Midbrain (tissue), 1 donor: ENCODE measurements around the gene CHD2.
"Not testable (repeated sequence)": the region's sequence is repeated elsewhere in the genome, so short reads cannot be mapped to it uniquely, and the experiment has no call there.

Experiments
- DNase-seq: peaks from one replicate; lab custom pipeline; 2025; lab: John Stamatoyannopoulos, UW

CHD2 gene

DNA sequence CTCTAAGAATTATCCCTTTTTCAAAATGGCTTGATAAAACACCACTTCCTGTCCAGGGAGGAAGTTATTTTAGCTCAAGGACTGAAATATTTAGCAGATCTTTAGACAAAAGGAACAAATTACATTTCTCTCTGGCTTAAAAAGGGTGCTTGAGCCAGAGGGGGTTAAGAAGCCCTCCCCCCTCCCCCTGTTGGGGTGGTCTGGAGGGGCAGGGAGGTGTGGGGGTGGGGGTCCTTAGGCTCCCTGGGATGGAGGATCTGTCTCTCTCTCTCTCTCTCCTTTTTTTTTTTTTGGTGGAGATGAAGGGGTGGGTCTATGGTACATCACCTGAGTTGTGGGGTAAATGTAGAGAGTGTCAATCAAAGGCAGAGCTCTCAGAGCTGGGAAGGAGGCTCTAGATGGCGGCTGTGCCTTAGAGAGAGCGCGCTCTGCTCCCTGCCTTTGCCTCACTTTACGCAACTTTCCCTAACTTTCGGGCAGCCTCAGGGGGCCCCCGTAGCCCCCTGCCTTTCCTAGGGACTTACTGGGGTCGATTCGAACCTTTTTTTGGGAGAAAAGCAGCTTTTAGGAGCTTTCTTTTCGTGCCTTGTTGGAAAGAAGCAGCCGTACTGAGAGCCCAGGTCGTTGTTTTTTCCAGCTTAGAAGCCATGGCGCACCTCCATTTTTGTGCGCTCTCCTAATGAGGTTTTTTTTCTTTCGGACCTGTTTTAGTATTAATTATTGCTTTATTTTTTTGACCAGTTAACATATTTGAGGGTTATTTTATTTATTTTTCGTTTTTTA is at the start of gene CHD2:
Gene CHD2, plus strand, starts transcription at position 377 of the 783 bp plus-strand sequence. CDS start 914 bp downstream, outside the sequence.
- peak; percentile 64 for DNase-seq

DNA sequence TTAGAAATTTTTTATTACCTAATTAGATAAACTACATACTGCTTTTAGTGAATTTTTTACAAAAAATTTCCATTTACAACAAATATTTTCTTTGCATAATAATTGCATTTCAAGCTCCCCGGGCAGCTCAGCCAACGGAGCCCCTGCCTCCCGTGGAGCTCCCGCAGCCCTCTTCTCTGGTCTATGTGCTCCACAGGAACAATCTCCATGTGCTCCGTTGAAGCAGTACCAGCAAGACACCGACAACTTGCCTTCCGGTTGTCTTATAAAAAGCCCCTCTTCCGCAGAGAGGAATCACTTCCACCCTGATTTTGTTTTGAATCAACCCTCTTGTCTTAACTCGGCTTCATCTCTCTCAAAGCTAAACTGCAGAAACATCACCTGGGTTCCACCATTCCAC is 46.9 kb upstream of the CHD2 start:
- DNase-seq = no peak

DNA sequence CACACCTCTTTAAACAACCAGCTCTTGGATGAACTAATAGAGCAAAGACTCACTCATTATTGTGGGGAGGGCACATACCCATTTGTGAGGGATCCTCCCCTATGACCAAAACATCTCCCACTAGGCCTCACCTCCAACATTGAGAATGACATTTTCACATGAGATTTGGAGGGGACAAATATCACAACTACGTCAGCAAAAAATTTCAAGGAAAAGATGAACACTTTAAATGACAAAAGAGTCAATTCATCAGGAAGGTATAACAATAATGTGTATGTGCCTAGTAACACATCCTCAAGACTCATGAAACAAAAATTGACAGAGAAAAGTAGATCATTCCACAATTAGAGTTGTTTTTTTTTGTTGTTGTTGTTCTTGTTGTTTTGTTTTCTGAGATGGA is 38.4 kb upstream of the CHD2 start:
- DNase-seq = no peak

DNA sequence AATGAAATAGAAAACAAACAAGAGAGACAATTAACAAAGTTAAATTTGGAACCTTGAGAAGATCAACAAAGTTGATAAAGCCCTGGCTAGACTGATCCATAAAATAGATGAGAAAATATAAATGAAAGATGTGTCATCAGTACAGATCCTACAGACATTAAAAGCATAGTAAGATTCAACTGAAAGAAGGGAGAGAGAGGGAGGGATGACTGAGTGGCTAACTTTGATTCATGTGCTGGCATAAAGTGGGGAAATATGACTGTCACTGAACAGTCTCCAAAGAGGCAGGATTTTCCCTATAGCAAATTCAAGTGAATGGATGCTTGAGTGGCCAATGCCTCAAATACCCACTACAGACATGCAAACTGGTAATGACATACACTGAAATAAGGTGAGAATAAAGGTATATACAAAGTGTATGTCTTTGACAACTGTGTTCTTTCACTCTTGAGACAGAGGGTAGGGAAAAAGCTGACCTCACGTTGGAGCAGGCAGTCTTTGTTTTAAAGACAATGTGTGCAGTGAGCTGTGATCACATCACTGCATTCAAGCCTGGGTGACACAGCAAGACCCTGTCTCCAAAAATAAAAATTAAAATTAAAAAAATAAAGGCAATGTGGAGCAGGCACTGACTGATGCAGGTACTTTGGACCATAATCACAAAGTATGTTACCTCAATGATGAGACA is 35.9 kb upstream of the CHD2 start:
- DNase-seq = no peak

DNA sequence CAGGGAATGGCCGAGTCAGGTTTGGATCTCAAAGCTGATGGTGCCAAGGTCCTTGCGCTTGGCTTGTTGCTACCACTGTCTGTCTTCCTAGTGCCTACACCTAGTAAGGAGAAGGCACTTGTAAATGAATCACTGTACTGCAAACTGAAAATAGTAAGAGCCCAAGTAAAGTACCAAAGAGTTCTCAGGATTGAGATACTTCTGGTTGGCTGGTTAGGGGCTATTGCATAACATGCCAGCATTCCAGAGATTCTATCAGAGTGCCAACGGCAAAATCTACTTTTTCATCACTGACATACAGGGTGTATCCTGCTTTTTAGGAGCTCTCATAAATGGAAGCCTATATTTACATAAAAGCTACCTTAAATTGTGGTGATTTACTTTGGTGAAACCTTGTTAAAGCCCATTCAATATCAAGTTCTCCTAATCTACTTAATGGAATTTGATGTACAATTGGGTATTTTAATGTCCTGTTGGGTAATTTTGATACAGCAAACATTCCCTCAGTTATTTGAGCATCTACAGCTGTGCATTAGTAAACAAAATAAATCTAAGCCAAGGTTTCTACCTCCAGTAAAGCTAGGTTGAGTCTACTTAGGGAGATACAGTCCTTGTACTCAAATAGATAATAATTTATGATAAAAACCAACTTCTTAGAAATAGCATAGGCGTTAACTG is 30.7 kb upstream of the CHD2 start:
- no peak for DNase-seq

DNA sequence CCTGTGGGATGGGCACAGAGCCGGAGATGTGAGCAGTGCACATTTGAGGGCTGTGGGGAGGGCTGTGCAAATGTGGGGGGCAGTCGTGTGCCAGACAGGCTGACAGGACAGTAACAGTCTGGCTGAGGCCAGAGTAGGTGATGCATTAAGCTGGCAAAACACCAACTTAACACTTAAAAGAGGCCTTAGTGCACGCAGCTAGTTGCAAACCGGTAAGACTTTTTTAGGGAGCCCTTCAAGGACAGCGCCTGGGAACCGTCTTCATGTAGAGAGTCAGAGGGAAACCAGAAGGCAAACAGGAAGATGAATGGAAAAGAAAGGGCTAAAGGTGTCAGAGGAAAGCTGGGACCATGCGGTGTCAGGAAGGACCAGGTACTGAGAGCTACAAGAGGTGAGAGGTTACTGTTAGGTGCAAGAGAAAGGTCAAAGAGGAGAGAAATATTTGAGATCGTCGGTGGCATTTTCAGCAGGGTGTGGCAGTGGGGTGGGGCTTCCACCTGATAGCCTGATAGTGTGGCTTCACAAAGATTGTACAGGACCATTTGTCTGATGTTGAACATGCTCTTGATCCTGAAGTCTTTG is 30.0 kb upstream of the CHD2 start:
- DNase-seq = no peak

DNA sequence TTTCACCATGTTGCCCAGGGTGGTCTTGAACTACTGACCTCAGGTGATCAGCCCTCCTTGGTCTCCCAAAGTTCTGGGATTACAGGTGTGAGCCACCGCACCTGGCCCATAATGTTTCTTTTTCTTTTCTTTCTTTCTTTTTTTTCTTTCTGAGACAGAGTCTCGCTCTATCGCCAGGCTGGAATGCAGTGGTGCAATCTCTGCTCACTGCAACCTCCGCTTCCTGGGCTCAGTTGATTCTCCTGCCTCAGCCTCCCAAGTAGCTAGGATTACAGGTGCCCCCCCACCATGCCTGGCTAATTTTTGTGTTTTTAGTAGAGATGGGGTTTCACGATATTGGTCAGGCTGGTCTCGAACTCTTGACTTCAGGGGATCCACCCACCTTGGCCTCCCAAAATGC is 27.2 kb upstream of the CHD2 start:
- DNase-seq = not testable (repeated sequence)

DNA sequence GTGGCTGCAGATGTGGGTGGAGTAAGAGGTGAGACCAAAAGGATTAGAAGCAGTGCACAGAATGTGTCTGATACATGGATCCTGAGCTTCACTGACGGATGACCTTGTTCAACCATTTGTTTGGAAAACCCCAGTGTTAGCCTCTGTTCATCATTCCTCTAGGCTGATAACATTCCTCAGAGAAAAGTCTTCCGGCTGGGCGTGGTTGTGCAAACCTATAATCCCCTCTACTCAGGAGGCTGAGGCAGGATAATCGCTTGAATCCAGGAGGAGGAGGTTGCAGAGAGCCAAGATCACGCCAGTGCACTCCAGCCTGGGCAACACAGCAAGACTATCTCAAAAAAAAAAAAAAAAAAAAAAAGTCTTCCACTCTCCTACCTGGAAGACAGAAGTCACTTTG is 23.1 kb upstream of the CHD2 start:
- DNase-seq = no peak

DNA sequence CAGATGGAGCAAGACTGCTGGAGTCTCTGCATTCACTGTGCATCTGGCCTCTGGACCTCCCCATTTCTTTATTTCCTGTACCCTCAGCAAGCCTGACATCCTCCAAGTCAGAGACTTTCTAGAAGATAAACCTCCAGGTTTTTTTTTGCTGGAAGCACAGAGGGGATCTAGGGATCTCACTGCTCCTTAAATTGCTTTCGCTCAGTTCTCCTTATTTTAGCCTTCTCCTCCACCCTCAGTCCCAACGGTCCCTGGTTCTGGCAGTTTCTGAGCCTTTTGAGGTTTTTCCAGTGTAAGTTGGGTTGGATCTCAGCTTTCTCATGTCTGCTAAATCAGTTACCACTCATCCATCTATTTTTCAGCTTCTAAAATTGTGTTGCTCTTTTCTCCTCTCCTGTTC is 22.7 kb upstream of the CHD2 start:
- DNase-seq = no peak

DNA sequence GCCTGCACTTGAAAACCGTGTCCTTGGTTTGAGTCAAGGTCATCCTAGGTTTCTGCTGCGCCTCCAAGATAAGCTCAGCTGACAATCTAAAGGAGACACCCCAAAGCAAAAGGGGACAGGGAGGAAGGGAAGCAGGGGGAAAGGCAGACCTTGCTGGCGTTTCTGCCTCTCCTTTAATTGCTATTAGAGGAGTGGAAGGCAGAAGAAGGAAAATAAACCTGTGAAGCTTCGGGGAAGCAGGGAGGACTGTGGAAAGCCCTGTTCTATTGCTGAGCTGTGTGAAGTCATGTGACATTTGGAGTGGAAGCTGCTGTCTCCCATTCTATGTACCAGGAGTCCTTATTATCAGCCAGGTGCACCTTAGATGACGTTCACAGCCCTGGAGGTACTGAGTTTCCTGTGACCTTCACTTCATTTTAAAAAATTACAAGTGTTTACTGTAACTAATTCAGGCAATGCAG is 21.5 kb upstream of the CHD2 start:
- no peak for DNase-seq

DNA sequence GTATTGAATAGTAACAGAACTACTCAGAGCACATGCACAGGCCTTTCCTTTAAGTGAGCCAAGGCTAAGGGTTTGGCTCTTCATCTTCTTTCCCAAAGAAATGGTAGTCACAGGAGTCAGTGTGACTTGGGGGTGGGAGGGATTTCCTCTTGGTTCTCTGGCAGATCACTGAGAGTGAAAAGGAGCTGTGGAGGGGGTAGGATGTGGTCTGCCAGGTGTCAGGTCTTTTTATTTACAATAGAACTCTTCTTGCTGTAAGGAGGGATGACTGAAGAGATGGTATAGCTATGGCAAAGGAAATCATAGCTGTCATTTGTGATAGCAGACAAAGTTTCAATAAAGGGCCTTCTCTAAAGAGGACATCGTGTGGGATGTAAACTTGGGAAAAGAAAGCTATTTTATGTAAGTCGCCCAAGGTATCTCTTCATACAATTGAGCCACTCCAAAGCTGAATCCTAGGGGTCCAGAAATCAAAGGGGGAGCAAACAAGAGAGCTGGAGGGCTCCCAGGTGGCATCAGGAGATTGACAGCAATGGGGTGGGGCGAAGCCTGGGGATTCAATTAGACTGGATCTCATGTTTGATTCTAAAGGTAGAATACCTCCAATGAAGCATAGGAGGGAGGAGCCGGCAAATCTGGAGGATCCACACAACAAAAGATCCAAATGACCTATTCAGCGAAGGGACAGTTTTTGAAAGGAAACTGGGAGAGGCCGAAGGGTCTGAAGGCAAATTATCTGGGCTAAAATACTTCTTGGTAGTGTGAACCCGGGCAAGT is 20.0 kb upstream of the CHD2 start:
- DNase-seq = no peak

DNA sequence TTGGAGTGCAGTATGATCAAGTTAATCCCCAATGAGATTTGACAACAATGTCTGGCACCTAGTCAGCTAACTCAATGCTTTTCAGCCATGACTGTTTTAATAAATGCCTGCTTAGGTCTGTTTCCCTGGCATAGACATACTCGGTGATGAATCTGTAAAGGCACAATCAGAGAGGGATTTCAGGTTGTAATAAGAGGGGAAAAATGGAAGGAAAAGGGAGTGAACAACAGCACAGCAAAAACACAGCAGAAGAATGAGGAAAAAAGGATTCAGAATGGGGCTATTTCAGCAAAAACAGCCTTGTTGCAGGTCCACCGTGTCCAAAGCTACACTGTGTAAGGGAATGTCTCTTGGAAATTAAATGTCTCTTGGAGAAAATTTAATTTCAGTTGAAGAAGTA is 19.3 kb upstream of the CHD2 start:
- DNase-seq = no peak

DNA sequence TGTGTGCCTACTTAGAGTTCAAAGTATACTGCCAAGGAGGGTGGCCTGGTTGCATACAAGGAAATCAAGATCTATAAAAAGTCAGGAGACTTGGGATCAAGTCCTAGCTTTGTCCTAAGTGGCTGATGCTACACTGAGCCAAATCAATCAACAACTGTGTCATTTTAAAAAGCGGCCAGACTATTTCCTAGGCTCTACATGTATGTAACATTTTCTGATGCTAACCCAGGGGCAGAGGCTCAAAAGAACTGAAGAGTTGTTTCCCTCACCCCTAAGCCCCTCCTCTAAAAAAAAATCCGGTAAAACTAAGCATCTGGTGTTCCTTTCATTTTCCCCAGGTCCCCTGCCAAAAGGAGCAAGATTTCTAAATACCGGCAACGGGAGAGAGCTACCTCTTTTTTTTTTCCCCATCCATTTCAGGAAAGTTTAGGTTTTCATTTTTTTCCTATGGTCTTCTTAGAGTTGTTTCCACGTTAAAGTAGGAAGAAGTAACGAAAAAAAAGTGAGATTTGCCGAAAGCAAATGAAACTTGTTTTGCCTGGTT is 18.8 kb upstream of the CHD2 start:
- no peak for DNase-seq

DNA sequence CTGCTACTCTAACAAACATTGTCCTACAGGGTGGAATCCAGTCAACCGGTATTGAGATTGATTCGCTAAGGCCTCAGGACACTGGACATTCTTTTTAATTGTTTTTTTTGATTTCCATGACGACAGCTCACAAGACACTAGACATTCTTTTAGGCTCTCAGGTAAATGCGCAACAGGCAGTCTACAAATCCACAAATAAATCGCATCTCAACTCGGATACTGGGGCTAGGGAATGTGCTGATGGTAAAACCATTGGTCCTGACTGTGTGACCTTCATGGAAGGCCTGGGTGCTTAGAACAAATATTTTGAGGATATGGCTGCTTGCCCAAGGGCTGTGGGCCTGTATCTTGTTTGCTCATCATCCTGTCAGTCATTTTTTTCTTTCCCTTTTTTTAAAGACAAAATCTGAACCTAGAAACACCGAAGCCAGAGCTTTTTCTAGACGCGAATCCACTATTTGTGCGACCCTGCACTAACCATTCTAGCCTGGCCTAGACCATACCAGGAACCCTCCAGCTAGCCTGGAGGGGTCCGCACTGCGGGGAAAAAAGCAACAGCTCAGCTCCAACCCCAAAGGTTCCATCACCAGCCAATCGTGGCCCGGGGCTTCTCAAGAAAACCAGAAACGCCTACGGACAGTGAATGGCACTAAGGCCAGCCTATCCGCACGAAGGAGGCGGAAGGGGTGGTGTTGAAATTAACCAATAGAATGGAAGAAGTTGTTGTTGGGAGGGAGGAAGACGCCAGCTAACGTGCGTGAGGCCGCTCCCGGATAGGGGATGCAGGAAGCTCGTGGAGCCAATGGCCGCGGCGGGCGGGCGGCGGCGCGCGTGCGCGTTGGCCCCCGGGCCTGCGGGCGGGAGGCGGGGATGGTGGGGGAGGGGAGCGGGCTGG is 18.1 kb upstream of the CHD2 start:
- peak; percentile 99 for DNase-seq

DNA sequence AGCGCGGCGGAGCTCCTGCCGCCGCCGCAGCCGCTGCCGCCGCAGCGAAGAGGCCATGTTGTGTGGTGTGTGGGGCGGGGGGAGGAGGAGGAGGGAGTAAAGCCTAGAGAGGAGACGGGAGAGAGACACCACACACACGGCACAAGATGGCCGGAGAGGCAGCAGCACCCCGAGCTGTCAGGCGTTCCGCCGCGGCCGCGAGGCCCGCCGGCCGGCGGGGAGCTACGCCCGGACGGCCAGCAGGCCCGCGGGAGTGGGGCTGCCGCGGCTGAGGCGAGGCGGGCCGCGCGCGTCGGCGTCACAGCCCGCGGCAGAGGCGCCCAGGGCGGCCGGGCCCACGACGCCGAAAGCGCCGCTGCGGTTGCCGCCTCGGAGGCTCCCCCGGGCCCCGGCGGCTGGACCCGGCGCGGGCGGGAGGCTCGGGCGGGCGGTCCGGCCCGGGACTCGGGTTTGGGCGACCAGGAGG is 17.4 kb upstream of the CHD2 start:
- DNase-seq = no peak

DNA sequence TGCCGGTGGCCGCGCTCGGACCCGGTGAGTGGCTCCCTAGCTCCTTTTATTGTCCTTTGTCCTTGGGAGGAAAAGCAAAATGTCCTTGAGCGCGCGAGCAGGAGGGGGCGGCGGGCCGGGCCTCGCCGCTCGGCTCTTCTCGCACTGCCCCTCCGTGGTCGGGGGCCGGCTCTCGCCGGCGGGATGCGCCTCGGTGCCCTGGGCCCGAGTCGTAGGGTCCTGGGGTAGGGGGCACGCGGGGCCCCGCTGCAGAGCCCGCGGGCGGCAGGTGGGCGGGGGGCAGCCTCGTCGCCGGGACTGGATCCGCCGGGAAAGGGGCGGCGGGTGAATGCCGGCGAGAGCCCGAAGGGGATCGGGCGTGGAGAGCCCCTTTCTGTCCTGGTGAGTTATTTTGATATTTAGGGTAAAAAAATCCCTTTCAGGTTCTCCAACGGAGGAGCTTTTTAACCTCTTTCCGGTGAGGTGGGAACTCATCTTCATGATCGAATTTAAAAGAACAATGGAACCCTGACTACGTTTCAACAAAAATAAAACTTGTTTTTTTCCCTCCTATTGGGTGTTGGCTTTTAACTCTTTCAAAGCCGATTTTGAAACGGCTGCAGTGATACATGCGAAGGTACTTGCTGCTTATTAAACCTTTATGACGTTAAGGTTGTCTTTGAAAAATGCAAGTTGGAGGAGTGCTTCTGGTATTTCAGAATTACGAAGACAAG is 16.8 kb upstream of the CHD2 start:
- no peak for DNase-seq

DNA sequence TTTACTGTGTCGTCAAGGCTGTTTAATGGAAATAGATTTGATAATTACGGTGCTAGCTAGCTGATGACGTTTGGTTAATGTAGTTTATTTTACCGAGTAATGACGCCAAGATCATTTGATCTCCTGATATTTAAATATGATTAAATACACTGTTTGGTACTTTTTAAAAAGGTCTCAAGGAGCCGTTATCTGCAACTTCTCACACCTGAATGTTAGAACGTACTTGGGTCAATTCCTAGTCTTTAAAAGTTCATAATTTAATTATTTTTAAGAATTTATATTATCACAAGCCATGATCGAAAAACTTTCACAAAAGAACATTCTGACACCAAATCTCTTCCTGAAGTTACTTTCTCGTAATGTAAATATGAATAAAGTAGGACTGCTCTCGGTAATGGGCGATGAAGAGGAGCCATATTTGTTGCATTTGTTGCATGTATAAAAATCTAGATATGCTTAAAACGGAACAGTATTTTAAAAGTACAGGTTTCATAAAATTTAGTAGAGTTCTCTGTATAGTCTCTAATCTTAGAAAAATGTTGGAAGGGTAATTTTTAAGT is 16.2 kb upstream of the CHD2 start:
- peak; percentile 63 for DNase-seq

DNA sequence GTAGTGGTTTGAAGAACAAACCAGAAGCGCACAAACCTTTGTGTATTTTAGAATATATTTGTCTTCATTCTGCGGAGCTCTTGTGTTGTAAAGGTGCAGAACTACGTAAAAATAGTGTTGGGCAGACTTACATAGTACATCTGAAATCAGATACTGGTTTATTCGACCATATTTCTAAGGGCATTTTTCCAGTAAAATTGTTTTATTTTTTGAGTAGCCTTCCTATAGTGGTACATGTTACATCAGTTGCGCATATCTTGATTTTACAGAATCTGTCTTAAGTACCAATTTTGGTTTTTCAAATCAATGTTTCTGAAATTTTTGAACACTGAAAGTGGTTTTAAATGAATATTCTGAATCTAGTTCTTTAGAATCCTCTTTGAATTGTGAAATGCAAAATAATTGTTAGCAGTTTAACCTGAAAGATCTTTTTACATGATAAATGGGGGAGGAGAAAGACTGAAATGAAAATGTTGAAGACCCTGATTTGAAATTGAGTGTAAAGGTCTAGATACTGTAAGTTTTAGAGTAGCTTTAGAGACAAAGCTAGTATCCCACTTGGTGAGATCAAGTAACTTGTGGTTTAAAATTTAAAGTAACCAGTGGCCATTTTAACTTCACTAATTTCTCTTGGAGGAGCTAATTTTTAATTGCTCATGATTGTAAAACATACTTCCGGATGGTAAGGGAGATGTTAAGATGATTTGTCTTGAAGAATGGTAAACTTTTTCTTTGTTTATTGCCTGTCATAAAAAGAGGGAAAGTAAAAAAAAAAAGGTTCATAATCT is 15.5 kb upstream of the CHD2 start:
- no peak for DNase-seq
